NCI-H2081 treated with DMSO at 0.1 percent for 48 hours (cell line): ENCODE measurements around the gene WDR76.

Experiments
- DNase-seq: peaks from one replicate; lab custom pipeline; 2025; lab: John Stamatoyannopoulos, UW

Gene WDR76

DNA sequence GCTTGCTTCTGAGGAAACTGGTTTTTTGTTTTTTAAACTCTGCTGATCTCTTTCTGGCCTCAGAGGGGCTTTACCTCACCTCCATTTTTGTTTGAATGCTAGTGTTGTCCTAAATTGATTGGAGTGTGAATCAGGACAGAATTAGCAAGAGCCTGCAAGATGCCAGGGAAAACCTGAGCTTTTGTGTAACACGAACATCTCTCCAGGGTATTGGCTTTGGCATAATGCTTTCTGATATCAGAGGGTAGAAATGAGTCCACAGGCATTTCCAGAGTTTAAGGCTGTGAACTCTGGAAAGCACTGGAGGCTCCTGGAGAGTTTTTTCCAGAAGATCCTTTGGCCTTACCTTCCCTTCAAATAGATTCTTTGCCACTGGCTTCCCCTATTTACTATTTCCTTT, 87.1 kb downstream of the WDR76 start:
- DNase-seq = no peak

DNA sequence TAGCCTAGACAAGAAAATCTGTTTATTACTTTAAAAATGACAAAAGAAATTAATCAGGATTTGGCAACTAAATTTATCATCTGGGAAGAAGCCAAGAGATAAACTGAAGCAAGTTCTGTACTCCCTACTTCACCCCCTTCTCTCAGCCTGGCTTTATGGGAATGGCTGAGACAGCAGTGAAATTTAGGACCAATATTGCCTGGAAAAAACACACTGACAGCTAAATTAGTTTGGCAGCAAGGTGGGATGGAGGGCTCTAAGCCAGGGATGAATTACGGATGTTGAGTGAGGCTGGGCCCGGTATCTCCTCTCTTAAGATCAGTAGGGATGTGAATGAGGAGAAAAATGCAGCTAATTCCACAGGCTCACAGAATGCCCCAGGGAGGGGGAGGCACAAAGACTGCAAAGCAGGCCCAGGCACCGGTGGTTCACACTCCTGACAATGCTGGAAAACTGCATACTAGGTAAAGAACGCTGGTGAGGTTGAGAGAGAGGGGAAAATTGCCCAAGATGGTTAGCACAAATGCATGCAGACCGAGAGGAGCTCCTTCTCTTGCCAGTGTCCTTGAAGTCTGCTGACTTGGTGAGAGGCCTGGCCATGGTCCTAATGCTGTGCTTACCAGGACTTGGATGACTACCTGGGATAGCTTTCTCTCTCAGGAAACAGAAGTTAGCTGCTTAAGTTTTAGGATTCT, 89.0 kb downstream of the WDR76 start:
- DNase-seq = no peak

DNA sequence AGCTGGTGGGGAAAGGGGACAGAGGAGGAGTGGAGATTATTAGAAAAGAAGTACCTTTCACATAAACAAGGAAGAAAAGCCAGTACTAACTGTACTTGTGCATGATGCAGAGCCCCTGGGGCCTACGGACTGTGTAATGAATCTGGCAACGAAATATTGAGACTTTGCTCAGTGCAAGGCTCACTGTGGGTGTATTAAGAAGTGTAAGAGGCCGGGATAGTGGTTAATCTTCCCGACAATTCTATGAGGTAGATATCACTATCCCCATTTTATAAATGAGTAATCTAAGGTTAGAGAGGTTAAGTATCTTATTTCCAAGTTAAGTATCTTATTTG, 89.5 kb downstream of the WDR76 start:
- no peak for DNase-seq
